Peyer's patch (tissue), 4 donors: Measurements from ENCODE around the gene CD40. TPM values are rescaled to one million over a fixed set of nuclear protein-coding genes. Genes with fewer than 3 reads are reported as not detected.

ENCODE experiments used
- DNase-seq, 3 donors: peaks; one replicate each; pipeline ENCODE4 v3.0.0-alpha.2; 2017 to 2019
- H3K27ac ChIP-seq, 4 donors: fragments of 200-600 bp; sonication (generic); one replicate each; pipeline ENCODE4 v1.5.1; 2016 to 2019
- H3K27me3 ChIP-seq, 2 donors: fragments of 200-600 bp; sonication (generic); one replicate each; pipeline ENCODE4 v1.5.1; 2019
- H3K36me3 ChIP-seq, 3 donors: fragments of 200-600 bp; sonication (generic); one replicate each; pipeline ENCODE4 v1.5.1; 2016 to 2019
- H3K4me1 ChIP-seq, 4 donors: fragments of 200-600 bp; sonication (generic); one replicate each; pipeline ENCODE4 v1.5.1; 2016 to 2019
- H3K4me3 ChIP-seq, 4 donors: fragments of 200-600 bp; sonication (generic); 1 replicate in 3 of 4; 2 replicates in 1 of 4; pipeline ENCODE4 v1.5.1; 2016 to 2019; ENCODE audit warnings: mild to moderate bottlenecking in 1 of 4
- H3K9me3 ChIP-seq, 4 donors: fragments of 200-600 bp; sonication (generic); one replicate each; pipeline ENCODE4 v1.5.1; 2016 to 2019; ENCODE audit warnings: mild to moderate bottlenecking in 1 of 4
- CTCF ChIP-seq, 6 experiments: fragments of 450-650 bp in 4 of 6; fragments of 200-600 bp in 2 of 6; sonication (generic) in 1 of 6; IDR thresholded peaks; one replicate each; pipeline ENCODE4 v1.5.1; 2017 to 2019; ENCODE audit warnings: antibody characterized with exemption in 6 of 6, mild to moderate bottlenecking in 3 of 6, moderate library complexity in 1 of 6
- POLR2A ChIP-seq, 2 donors: fragments of 450-650 bp; IDR thresholded peaks; one replicate each; pipeline ENCODE4 v1.5.1; 2017; ENCODE audit warnings: antibody characterized with exemption in 2 of 2, mild to moderate bottlenecking in 2 of 2, moderate library complexity in 2 of 2
- total RNA-seq, 4 donors: library from RNA; depleted of rRNA; stranded (reverse); fragments of >200 nt; gene quantifications; one replicate each; pipeline ENCODE4 v1.1.0, GENCODE V29; 2016

Gene CD40
- total RNA-seq, 4 donors from 2014 or later, result 1.6 to 17.6 (median 9.3) TPM

DNA sequence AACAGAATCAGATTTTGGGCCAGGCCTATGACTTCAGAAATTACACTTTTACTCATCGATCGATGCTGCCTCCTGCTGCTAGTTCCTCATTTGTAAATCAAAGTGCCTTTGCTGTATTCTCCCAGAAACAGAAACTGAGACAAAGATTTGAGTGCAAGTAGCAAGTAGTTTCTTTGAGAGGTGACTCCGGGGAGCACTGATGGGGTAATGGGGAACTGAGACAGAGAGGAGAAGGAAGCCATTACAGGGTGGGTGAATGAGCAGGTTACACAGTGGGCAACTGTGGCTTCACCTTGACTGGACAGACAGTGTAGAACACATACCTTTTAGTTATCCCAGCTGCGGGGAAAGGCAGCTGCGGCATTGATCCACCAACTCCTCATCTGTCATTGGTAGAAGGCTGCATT, 9.7 kb upstream of the CD40 start:
- DNase-seq, result peak in 1 of 3 donors; percentile 46
- Histone ChIP-seq H3K9me3 (no peaks in the 10 kb centered on the region), H3K27me3 (no peaks in the 10 kb centered on the region), H3K36me3 (no peaks in the 10 kb centered on the region), H3K4me1 (peaks cover 0 to 9% (median 0%) of the 10 kb centered on the region in 4 donors), H3K4me3 (no peak overlapping the region), H3K27ac (peak overlapping the region in 2 of 4 donors; percentile 50 to 67)
- TF ChIP-seq CTCF (IDR thresholded peaks at IDR 0.05) (no peak), POLR2A (IDR thresholded peaks at IDR 0.05) (no peak)

DNA sequence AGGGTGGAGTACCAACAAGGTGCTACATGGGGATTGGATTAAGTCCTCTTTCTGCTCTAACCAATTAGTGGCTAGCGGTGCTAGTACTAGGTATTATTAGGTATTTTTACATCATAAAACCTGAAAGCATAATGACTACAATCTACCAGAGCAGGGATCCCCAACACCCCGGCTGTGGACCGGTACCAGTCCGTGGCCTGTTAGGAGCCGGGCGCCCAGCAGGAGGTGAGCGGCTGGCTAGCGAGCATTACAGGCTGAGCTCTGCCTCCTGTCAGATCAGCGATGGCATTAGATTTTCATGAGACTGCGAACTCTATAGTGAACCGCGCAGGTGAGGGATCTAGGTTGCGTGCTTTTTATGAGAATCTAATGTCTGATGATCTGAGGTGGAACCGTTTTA, 9.1 kb upstream of the CD40 start:
- peak overlapping the region in 2 of 4 donors; percentile 50 to 67 for H3K27ac ChIP-seq
- H3K4me1 ChIP-seq, result peaks cover 0 to 9% (median 0%) of the 10 kb centered on the region in 4 donors
- H3K4me3 ChIP-seq, result no peak overlapping the region
- no peaks in the 10 kb centered on the region for H3K36me3 ChIP-seq
- TF ChIP-seq CTCF (IDR thresholded peaks at IDR 0.05) (no peak), POLR2A (IDR thresholded peaks at IDR 0.05) (no peak)
- H3K9me3 ChIP-seq, result no peaks in the 10 kb centered on the region
- no peaks in the 10 kb centered on the region for H3K27me3 ChIP-seq
- DNase-seq, result no peak

- H3K4me3 ChIP-seq, result no peak overlapping the region
- no peak overlapping the region for H3K27ac ChIP-seq
- no peaks in the 10 kb centered on the region for H3K9me3 ChIP-seq
- H3K4me1 ChIP-seq, result peaks cover 0 to 9% (median 0%) of the 10 kb centered on the region in 4 donors
- H3K27me3 ChIP-seq, result no peaks in the 10 kb centered on the region
- DNase-seq, result peak in 2 of 3 donors; percentile 51 to 68
- TF ChIP-seq CTCF (IDR thresholded peaks at IDR 0.05) (no peak), POLR2A (IDR thresholded peaks at IDR 0.05) (no peak)
- H3K36me3 ChIP-seq, result no peaks in the 10 kb centered on the region
These were observed 6.9 kb upstream of the CD40 start for GRCh38 chr20:46111028-46111835.

GRCh38 chr20:46111836-46112212, 6.3 kb upstream of the CD40 start:
- no peak for TF ChIP-seq POLR2A (IDR thresholded peaks at IDR 0.05)
- TF ChIP-seq CTCF (IDR thresholded peaks at IDR 0.05), result no peak

DNA sequence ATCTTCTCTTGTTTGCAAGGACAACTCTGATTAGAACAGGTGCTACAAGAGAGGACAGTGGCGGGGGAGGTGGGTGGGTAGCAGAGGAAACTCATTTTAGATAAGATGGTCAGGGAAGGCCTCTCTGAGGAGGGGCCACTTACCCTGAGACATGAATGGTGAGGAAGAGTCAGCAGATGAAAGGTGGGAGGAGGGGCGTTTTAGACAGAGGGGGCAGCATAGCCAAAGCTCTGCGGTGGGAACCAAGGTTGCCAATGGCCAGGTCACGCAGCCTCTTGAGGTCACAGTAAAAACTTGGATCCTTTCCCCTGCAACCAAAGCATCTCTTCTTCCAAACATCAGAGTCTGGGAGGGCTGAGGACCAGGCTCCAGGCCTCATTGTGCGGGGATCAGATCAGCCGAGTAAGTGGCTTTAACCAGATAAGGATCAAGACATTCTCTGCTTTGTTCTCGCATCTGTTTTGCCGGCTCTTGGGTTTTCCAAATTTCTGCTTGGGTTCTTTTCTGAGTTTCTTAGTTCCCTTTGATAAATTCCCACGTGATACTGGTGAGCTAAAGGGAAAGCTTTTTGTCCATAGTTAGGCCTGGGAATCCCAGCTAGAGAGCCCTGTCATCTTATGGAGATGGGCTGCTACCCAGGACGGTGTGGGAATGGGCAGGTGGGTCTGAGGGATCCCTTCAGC, 5.5 kb upstream of the CD40 start:
- H3K27me3 ChIP-seq, result no peaks in the 10 kb centered on the region
- H3K27ac ChIP-seq, result no peak overlapping the region
- DNase-seq, result no peak
- H3K4me1 ChIP-seq, result peaks cover 0 to 13% (median 3%) of the 10 kb centered on the region in 4 donors
- TF ChIP-seq CTCF (IDR thresholded peaks at IDR 0.05) (no peak), POLR2A (IDR thresholded peaks at IDR 0.05) (no peak)
- no peak overlapping the region for H3K4me3 ChIP-seq
- no peaks in the 10 kb centered on the region for H3K36me3 ChIP-seq
- no peaks in the 10 kb centered on the region for H3K9me3 ChIP-seq

More at GRCh38 chr20:46111836-46112212, 6.3 kb upstream of the CD40 start:
- Histone ChIP-seq H3K4me3 (no peak overlapping the region), H3K36me3 (no peaks in the 10 kb centered on the region), H3K4me1 (peaks cover 0 to 9% (median 0%) of the 10 kb centered on the region in 4 donors), H3K27ac (no peak overlapping the region), H3K27me3 (no peaks in the 10 kb centered on the region), H3K9me3 (no peaks in the 10 kb centered on the region)
- no peak for DNase-seq
